Measurements from ENCODE around the gene G6PC1.

GRCh38 chr17:42879596-42879985 lies 21.0 kb upstream of the G6PC1 start:
- TF ChIP-seq, protein P1, sequence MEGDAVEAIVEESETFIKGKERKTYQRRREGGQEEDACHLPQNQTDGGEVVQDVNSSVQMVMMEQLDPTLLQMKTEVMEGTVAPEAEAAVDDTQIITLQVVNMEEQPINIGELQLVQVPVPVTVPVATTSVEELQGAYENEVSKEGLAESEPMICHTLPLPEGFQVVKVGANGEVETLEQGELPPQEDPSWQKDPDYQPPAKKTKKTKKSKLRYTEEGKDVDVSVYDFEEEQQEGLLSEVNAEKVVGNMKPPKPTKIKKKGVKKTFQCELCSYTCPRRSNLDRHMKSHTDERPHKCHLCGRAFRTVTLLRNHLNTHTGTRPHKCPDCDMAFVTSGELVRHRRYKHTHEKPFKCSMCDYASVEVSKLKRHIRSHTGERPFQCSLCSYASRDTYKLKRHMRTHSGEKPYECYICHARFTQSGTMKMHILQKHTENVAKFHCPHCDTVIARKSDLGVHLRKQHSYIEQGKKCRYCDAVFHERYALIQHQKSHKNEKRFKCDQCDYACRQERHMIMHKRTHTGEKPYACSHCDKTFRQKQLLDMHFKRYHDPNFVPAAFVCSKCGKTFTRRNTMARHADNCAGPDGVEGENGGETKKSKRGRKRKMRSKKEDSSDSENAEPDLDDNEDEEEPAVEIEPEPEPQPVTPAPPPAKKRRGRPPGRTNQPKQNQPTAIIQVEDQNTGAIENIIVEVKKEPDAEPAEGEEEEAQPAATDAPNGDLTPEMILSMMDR (IDR thresholded peaks at IDR 0.05) = no peak
- TF ChIP-seq EZH2phosphoT487 (IDR thresholded peaks at IDR 0.05) (no peak), EZH2 (IDR thresholded peaks at IDR 0.05) (no peak)
